Small intestine (tissue), 7 donors: ENCODE data around the gene DLX3. TPM values are rescaled to one million over a fixed set of nuclear protein-coding genes. Genes with fewer than 3 reads are reported as not detected.

Experiments
- DNase-seq, 2 donors: peaks; one replicate each; pipeline versions ENCODE4 v3.0.0 to v3.0.0-alpha.2; 2013
- FAIRE-seq: peaks from 2 replicates; lab custom pipeline; 2012; peaks lifted over from hg19 to GRCh38; lab: Jason Lieb, UNC
- H3K27ac ChIP-seq, 3 donors: one replicate each; pipeline ENCODE4 v1.5.1; 2013; ENCODE audit warnings: low read length in 2 of 3, mild to moderate bottlenecking in 2 of 3, control low read depth in 1 of 3, inconsistent platforms in 1 of 3, low read depth in 1 of 3, moderate library complexity in 1 of 3
- H3K27me3 ChIP-seq, 3 donors: one replicate each; pipeline ENCODE4 v1.6.1; 2013; ENCODE audit warnings: low read length in 3 of 3, inconsistent platforms in 1 of 3; ENCODE audit not compliant: control insufficient read depth in 3 of 3, insufficient read depth in 3 of 3
- H3K36me3 ChIP-seq, 3 donors: one replicate each; pipeline ENCODE4 v1.6.1; 2013; ENCODE audit warnings: low read length in 3 of 3, inconsistent platforms in 1 of 3, low read depth in 1 of 3, mild to moderate bottlenecking in 1 of 3, moderate library complexity in 1 of 3; ENCODE audit not compliant: control insufficient read depth in 3 of 3, insufficient read depth in 2 of 3
- H3K4me1 ChIP-seq, 3 donors: one replicate each; pipeline ENCODE4 v1.6.1; 2013; ENCODE audit warnings: low read length in 2 of 3, inconsistent platforms in 1 of 3, low read depth in 1 of 3, mild to moderate bottlenecking in 1 of 3, moderate library complexity in 1 of 3; ENCODE audit not compliant: control insufficient read depth in 3 of 3, insufficient read depth in 2 of 3
- H3K4me3 ChIP-seq, 3 donors: one replicate each; pipeline ENCODE4 v1.5.1; 2013; ENCODE audit warnings: low read length in 3 of 3, control low read depth in 1 of 3, inconsistent platforms in 1 of 3, low read depth in 1 of 3, mild to moderate bottlenecking in 1 of 3, moderate library complexity in 1 of 3
- H3K9me3 ChIP-seq, 2 donors: one replicate each; pipeline ENCODE4 v1.6.1; 2013; ENCODE audit warnings: low read depth in 1 of 2, low read length in 1 of 2; ENCODE audit not compliant: control insufficient read depth in 2 of 2, insufficient read depth in 1 of 2
- WGBS, 3 donors: extraction: QIAGEN DNeasy Blood & Tissue Kit; methylation state at CpG; one replicate each; pipeline ENCODE4 v1.1.7; 2013; 5-methylcytosine and 5-hydroxymethylcytosine counted together
- polyA plus RNA-seq, 4 donors: library from polyadenylated mRNA; stranded (reverse) in 3 of 4; unstranded in 1 of 4; fragments of 200-250 nt in 3 of 4; fragments of 120-200 nt in 1 of 4; gene quantifications; one replicate each; pipeline versions ENCODE4 v1.2.1 to v1.2.3, GENCODE V29; 2013
- donor health status: healthy with polysubstance abuse.
- donor health status: control.
- donor health status: control.
- donor health status: Bipolar disorder and iron deficiency.
- donor health status: healthy.

DLX3 gene
- polyA plus RNA-seq, 4 donors: 0.06 to 1.4 TPM; not detected in 2

- FAIRE-seq (no peak), DNase-seq (no peak)
- no peak overlapping the region for H3K4me3 ChIP-seq
- H3K27ac ChIP-seq: no peak overlapping the region
- H3K4me1 ChIP-seq: peaks cover 0 to 26% (median 3%) of the 10 kb centered on the region in 3 donors
- peaks cover 17 to 97% (median 64%) of the 10 kb centered on the region in 3 donors for H3K27me3 ChIP-seq
- no peaks in the 10 kb centered on the region for H3K36me3 ChIP-seq
- H3K9me3 ChIP-seq: peaks cover 0 to 6% of the 10 kb centered on the region in 2 donors
- 9 to 16% (median 15%) methylated on average over 31 to 35 of the region's 35 CpGs for WGBS, 3 donors
Observed at GRCh38 chr17:49971199-49971847, 23.7 kb downstream of the DLX3 start.

GRCh38 chr17:49970498-49970897 is 24.5 kb downstream of the DLX3 start:
- Histone ChIP-seq H3K36me3 (no peaks in the 10 kb centered on the region), H3K4me3 (no peak overlapping the region), H3K27ac (no peak overlapping the region), H3K27me3 (peaks cover 17 to 97% (median 65%) of the 10 kb centered on the region in 3 donors), H3K9me3 (peaks cover 0 to 6% of the 10 kb centered on the region in 2 donors), H3K4me1 (peaks cover 0 to 26% (median 3%) of the 10 kb centered on the region in 3 donors)
- DNase-seq (no peak), FAIRE-seq (no peak)
- WGBS, 3 donors: 67 to 73% (median 68%) methylated on average over 3 of the region's 3 CpGs

DNA sequence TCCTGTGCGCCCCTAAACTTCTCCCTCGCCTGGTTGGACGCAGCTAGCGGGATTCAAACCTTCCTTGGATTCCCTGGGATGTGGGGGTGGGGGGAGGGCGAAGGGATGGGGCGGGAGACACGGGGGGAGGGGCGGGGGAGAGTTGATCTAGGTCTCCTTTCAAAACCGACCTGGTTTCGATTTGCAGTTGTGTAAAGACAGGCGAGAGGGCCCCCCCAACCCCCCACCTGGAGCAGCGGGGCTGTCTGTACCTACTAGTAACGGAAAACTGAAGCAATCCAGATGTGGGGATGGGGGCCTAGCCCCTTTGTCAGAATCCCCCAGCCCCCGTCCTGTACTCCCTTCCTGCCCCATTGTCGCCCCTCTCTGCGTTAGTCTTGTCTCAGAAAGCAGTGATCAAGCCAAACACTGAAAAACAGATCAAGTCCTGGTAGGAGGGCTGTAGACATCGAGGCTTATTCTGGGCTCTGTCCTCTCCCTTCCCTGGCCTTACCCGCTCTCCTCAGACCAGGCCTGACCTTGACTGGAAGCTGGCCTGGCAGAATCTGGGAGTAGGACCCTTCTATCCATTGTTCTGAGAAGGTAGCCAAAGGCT is 25.1 kb downstream of the DLX3 start:
- no peak for DNase-seq
- no peak for FAIRE-seq
- Histone ChIP-seq H3K9me3 (peaks cover 0 to 6% of the 10 kb centered on the region in 2 donors), H3K4me1 (peaks cover 0 to 29% (median 3%) of the 10 kb centered on the region in 3 donors), H3K27me3 (peaks cover 23 to 97% (median 66%) of the 10 kb centered on the region in 3 donors), H3K4me3 (peak overlapping the region in 1 of 3 donors; percentile 56), H3K27ac (no peak overlapping the region), H3K36me3 (no peaks in the 10 kb centered on the region)
- WGBS, 3 donors: 12 to 18% (median 17%) methylated on average over 17 to 18 of the region's 18 CpGs

- peaks cover 0 to 30% (median 3%) of the 10 kb centered on the region in 3 donors for H3K4me1 ChIP-seq
- FAIRE-seq: no peak
- H3K27me3 ChIP-seq: peaks cover 23 to 98% (median 71%) of the 10 kb centered on the region in 3 donors
- H3K9me3 ChIP-seq: peaks cover 0 to 6% of the 10 kb centered on the region in 2 donors
- WGBS, 3 donors: 1 to 2% (median 1%) methylated on average over 38 to 45 of the region's 45 CpGs
- H3K36me3 ChIP-seq: no peaks in the 10 kb centered on the region
- peak within 1 kb of the TSS; percentile 46 to 56 (median 48) for H3K4me3 ChIP-seq
- DNase-seq: peak in 1 of 2 donors; percentile 23
- H3K27ac ChIP-seq: peak within 1 kb of the TSS in 1 of 3 donors; percentile 32
Observed at GRCh38 chr17:49969134-49969759, 25.8 kb downstream of the DLX3 start, which contains the start of gene DLX4. Gene DLX4 (plus strand): TSS chr17:49969190. CDS start chr17:49969469, 279 bp downstream.

GRCh38 chr17:49968405-49969133 is 26.5 kb downstream of the DLX3 start:
- 0 to 1% (median 0%) methylated on average over 27 to 64 of the region's 64 CpGs for WGBS, 3 donors
- peak overlapping the region; percentile 46 to 56 (median 48) for H3K4me3 ChIP-seq
- peak; percentile 37 to 88 for DNase-seq
- peaks cover 0 to 34% (median 3%) of the 10 kb centered on the region in 3 donors for H3K4me1 ChIP-seq
- peaks cover 0 to 10% of the 10 kb centered on the region in 2 donors for H3K9me3 ChIP-seq
- no peak for FAIRE-seq
- H3K27ac ChIP-seq: peak overlapping the region in 1 of 3 donors; percentile 32
- peaks cover 20 to 98% (median 77%) of the 10 kb centered on the region in 3 donors for H3K27me3 ChIP-seq
- H3K36me3 ChIP-seq: no peaks in the 10 kb centered on the region

GRCh38 chr17:49967621-49968404 is 27.2 kb downstream of the DLX3 start:
- Histone ChIP-seq H3K36me3 (no peaks in the 10 kb centered on the region), H3K4me3 (peak overlapping the region in 2 of 3 donors; percentile 48 to 56), H3K9me3 (peaks cover 0 to 10% of the 10 kb centered on the region in 2 donors), H3K27me3 (peaks cover 17 to 98% (median 79%) of the 10 kb centered on the region in 3 donors), H3K4me1 (peaks cover 0 to 34% (median 3%) of the 10 kb centered on the region in 3 donors), H3K27ac (no peak overlapping the region)
- DNase-seq (no peak), FAIRE-seq (no peak)
- 14 to 18% (median 16%) methylated on average over 10 of the region's 10 CpGs for WGBS, 3 donors

GRCh38 chr17:49967205-49967604 is 27.8 kb downstream of the DLX3 start:
- DNase-seq (no peak), FAIRE-seq (no peak)
- 22 to 27% (median 23%) methylated on average over 3 of the region's 3 CpGs for WGBS, 3 donors
- Histone ChIP-seq H3K4me1 (peaks cover 0 to 29% (median 3%) of the 10 kb centered on the region in 3 donors), H3K36me3 (no peaks in the 10 kb centered on the region), H3K27ac (no peak overlapping the region), H3K9me3 (peaks cover 0 to 10% of the 10 kb centered on the region in 2 donors), H3K27me3 (peaks cover 17 to 98% (median 79%) of the 10 kb centered on the region in 3 donors), H3K4me3 (no peak overlapping the region)
